ENCODE results near the gene KCNMA1.

The KCNMA1 gene

GRCh38 chr10:77541247-77541646 lies 96.4 kb downstream of the KCNMA1 start:
- TF ChIP-seq, protein P1, sequence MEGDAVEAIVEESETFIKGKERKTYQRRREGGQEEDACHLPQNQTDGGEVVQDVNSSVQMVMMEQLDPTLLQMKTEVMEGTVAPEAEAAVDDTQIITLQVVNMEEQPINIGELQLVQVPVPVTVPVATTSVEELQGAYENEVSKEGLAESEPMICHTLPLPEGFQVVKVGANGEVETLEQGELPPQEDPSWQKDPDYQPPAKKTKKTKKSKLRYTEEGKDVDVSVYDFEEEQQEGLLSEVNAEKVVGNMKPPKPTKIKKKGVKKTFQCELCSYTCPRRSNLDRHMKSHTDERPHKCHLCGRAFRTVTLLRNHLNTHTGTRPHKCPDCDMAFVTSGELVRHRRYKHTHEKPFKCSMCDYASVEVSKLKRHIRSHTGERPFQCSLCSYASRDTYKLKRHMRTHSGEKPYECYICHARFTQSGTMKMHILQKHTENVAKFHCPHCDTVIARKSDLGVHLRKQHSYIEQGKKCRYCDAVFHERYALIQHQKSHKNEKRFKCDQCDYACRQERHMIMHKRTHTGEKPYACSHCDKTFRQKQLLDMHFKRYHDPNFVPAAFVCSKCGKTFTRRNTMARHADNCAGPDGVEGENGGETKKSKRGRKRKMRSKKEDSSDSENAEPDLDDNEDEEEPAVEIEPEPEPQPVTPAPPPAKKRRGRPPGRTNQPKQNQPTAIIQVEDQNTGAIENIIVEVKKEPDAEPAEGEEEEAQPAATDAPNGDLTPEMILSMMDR (IDR thresholded peaks at IDR 0.05; ENCODE audit: low read depth, low read length): no peak
- H3K4me3 ChIP-seq (ENCODE audit: low read depth, low read length): no peak overlapping the region

DNA sequence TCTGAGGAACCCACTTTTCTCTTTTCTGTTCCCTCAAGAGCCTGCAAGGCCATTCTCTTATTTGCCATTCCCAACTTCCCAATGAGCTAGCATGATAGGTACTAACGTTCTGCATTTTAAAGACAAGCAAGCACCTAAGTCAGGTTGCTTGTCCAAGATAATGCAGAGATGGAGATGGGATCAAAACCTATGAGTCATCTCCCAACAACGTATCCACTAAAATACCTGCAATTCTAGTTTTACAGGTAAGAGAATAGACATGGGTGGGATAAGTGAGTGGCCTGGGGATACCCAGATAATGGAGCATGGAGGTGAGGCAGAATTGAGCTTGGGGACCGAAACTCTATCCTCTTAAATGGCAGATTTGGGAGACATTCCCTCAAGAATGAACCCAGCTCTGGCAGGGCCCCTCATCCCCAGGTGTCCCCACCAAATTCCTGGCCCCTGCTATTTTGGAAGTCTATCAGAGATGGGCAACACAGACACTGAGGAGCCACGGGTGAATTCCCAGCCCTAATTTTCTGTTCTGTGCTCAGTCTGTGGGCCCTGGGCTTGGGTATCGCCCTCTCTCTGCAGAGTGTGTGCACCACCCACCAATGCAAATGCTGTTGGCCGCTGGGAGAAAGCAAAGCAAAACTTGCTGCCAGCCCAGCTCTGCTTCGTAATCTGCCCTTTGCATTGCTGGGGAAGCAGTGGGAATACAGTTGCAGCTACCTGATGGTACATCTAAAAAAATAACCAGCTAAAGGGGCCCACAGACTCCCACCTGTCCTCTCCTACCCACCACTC lies 98.3 kb downstream of the KCNMA1 start:
- H3K4me3 ChIP-seq (ENCODE audit: low read depth, low read length): no peak overlapping the region
- TF ChIP-seq, protein P1 (IDR thresholded peaks at IDR 0.05; ENCODE audit: low read depth, low read length): no peak

DNA sequence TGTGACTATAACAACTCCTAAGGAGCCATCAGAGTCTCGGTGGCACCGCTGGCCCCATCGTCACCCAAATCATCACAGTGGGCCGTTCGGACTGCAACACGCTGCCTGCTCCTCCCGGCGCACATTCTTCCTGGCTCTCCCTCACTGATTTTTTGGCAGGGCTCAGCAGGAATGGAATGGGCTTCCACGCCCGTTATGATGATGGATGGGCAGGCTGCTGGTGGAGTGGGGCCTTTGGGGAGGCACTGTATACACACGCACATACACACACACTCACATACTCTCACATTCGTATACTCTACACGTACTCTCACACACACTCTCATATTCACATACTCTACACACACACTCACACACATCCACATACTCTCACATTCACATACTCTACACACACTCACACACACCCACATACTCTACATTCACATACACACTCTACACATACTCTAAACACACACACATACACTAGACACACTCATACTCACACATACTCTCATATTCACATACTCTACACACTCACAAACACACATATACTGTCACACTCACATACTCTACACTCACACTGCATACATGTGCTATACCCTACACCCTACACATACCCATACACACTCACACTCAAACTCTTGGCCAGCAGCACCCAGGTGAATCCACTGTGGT lies 99.8 kb downstream of the KCNMA1 start:
- no peak overlapping the region for H3K4me3 ChIP-seq (ENCODE audit: low read depth, low read length)
- TF ChIP-seq, protein P1 (IDR thresholded peaks at IDR 0.05; ENCODE audit: low read depth, low read length): no peak

GRCh38 chr10:77537071-77537470 lies 100.5 kb downstream of the KCNMA1 start:
- H3K4me3 ChIP-seq (ENCODE audit: low read depth, low read length): no peak overlapping the region
- TF ChIP-seq, protein P1 (IDR thresholded peaks at IDR 0.05; ENCODE audit: low read depth, low read length): no peak

- H3K4me3 ChIP-seq (ENCODE audit: low read depth, low read length): no peak overlapping the region
- TF ChIP-seq, protein P1 (IDR thresholded peaks at IDR 0.05; ENCODE audit: low read depth, low read length): no peak
Observed at GRCh38 chr10:77533887-77534278, 103.7 kb downstream of the KCNMA1 start.

- TF ChIP-seq, protein P1 (IDR thresholded peaks at IDR 0.05; ENCODE audit: low read depth, low read length): no peak
- no peak overlapping the region for H3K4me3 ChIP-seq (ENCODE audit: low read depth, low read length)
Observed at GRCh38 chr10:77533146-77533886, 104.3 kb downstream of the KCNMA1 start.
